Measurements from ENCODE around the gene LBH. TPM values are rescaled to one million over a fixed set of nuclear protein-coding genes. Genes with fewer than 3 reads are reported as not detected.
A peak's percentile ranks its signal among the peaks of the same experiment; 100 is the strongest.

Gene LBH
- total RNA-seq, 6 experiments from 2014 or later: 4.3 to 17.6 (median 9.5) TPM

GRCh38 chr2:30201990-30202389 is 29.3 kb upstream of the LBH start:
- 27% methylated on average over 1 of the region's 1 CpG for WGBS (ENCODE audit: insufficient coverage, low coverage, low lambda C conversion rate, missing lambda C conversion rate)
- no peaks in the 10 kb centered on the region for H3K4me1 ChIP-seq
- peak; percentile 23 to 59 (median 53) for ATAC-seq
- intact Hi-C loops (cut with DNase I): no loop called here
- H3K27ac ChIP-seq: no peak overlapping the region
- H3K36me3 ChIP-seq: no peaks in the 10 kb centered on the region
- no peak for TF ChIP-seq CTCF (IDR thresholded peaks at IDR 0.05)
- no peak for TF ChIP-seq POLR2A (IDR thresholded peaks at IDR 0.05)
- H3K9me3 ChIP-seq: no peaks in the 10 kb centered on the region
- no peak overlapping the region for H3K4me3 ChIP-seq
- no peak for DNase-seq
- no peaks in the 10 kb centered on the region for H3K27me3 ChIP-seq

DNA sequence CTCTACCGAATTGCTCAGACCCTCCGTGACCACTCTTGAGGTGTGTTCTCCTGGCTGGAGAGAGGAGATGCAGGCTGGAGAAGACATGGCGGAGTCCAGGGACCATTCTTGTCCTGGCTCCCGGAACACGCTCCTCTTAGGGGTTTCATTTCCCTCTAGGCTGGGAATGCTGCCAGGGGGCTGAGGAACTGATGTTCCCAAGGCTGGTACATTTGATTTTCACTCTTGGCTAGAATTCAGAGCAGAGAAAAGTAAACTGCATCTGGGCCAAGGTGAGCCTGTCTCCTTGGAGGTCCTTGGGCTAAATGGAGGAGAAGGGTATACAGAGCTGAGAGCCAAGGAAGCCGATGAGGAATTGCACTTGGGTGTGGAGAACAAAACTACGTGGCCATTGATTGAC is 28.2 kb upstream of the LBH start:
- TF ChIP-seq POLR2A (IDR thresholded peaks at IDR 0.05): no peak
- no peak for TF ChIP-seq CTCF (IDR thresholded peaks at IDR 0.05)
- DNase-seq: no peak
- 78% methylated on average over 7 of the region's 7 CpGs for WGBS (ENCODE audit: insufficient coverage, low coverage, low lambda C conversion rate, missing lambda C conversion rate)
- Histone ChIP-seq H3K4me1 (no peaks in the 10 kb centered on the region), H3K9me3 (no peaks in the 10 kb centered on the region), H3K27ac (no peak overlapping the region), H3K4me3 (no peak overlapping the region), H3K36me3 (no peaks in the 10 kb centered on the region), H3K27me3 (no peaks in the 10 kb centered on the region)
- ATAC-seq: no peak
- intact Hi-C loops (cut with DNase I): no loop called here

DNA sequence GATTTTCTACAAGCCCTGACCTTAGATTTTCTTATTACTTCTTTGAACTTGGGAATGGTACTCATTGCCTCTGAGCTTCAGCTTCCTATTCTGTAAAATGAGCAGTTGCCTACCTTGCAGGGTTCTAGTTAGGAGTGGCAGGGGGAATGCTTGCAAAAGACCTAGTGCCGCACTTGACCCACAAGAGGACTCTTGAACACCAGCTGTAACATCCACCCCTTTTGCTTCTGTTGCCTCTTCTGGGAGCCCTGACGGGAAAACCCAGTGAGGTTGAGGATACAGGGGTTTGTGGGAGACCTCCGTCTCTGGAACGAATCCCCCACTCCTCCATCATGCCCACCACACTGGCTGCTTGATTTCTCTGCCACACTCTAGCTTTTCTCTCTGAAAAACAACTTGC is 27.1 kb upstream of the LBH start:
- TF ChIP-seq CTCF (IDR thresholded peaks at IDR 0.05) (no peak), POLR2A (IDR thresholded peaks at IDR 0.05) (no peak)
- intact Hi-C loops (cut with DNase I): no loop called here
- no peak for DNase-seq

DNA sequence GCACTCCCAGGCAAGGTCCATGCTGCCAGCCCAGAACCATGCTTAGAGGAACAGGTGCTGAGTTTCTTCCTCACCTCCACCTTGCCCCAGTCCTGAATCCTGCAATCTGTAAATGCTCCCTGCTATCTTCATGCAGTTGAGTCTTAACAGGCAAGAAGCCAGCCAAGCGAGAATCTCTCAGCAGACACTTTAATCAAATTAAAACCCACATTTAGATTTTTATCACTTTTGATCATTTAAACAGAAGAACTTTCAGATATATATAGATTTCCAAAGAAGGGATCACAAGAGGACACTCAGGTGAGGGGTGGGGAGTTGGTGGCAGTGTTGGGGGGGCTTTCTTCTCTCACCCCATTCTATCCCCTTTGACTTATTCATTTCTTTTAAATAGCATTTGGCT is 25.9 kb upstream of the LBH start:
- DNase-seq (no peak), ATAC-seq (no peak)
- WGBS (ENCODE audit: insufficient coverage, low coverage, low lambda C conversion rate, missing lambda C conversion rate): 60% methylated on average over 1 of the region's 1 CpG
- no peaks in the 10 kb centered on the region for H3K36me3 ChIP-seq
- H3K4me1 ChIP-seq: no peaks in the 10 kb centered on the region
- TF ChIP-seq CTCF (IDR thresholded peaks at IDR 0.05): no peak
- no peak for TF ChIP-seq POLR2A (IDR thresholded peaks at IDR 0.05)
- H3K9me3 ChIP-seq: no peaks in the 10 kb centered on the region
- intact Hi-C loops (cut with DNase I): loop anchor here (5.0 kb wide), 1 partner anchor 502 kb away; no protein-coding TSS in a partner anchor
- H3K27ac ChIP-seq: no peak overlapping the region
- no peak overlapping the region for H3K4me3 ChIP-seq
- H3K27me3 ChIP-seq: no peaks in the 10 kb centered on the region

More for the DNA sequence above, 27.1 kb upstream of the LBH start:
- Histone ChIP-seq H3K27me3 (no peaks in the 10 kb centered on the region), H3K4me3 (no peak overlapping the region), H3K27ac (no peak overlapping the region), H3K36me3 (no peaks in the 10 kb centered on the region), H3K4me1 (no peaks in the 10 kb centered on the region), H3K9me3 (no peaks in the 10 kb centered on the region)
- ATAC-seq: no peak
- 53% methylated on average over 2 of the region's 4 CpGs for WGBS (ENCODE audit: insufficient coverage, low coverage, low lambda C conversion rate, missing lambda C conversion rate)

All from right lobe of liver (tissue), 6 donors.